Keratinocyte (primary cell): ENCODE data around the gene UBL5. TPM values are rescaled to one million over a fixed set of nuclear protein-coding genes. Genes with fewer than 3 reads are reported as not detected.

Experiments
- DNase-seq: peaks from one replicate; pipeline ENCODE4 v3.0.0-alpha.2; 2011; ENCODE audit warnings: low read depth, missing footprints, low spot score
- FAIRE-seq: peaks from 2 replicates; lab custom pipeline; 2011; peaks lifted over from hg19 to GRCh38; lab: Jason Lieb, UNC
- H2AFZ ChIP-seq: 2 replicates; pipeline ENCODE4 v1.6.0; 2012; ENCODE audit warnings: low read length, control low read depth, inconsistent platforms; ENCODE audit not compliant: control insufficient read depth
- H3K27ac ChIP-seq: 2 replicates; pipeline ENCODE4 v1.5.1; 2011; ENCODE audit warnings: low read length; ENCODE audit not compliant: control insufficient read depth, insufficient read depth
- H3K27me3 ChIP-seq: 3 replicates; pipeline ENCODE4 v1.6.0; 2011; ENCODE audit warnings: low read length; ENCODE audit not compliant: control insufficient read depth, insufficient read depth; ENCODE audit errors: extremely low read depth
- H3K36me3 ChIP-seq, 2 experiments: 2 replicates in 1 of 2; 3 replicates in 1 of 2; pipeline ENCODE4 v1.5.1; 2011; ENCODE audit warnings: low read length in 2 of 2, mild to moderate bottlenecking in 1 of 2; ENCODE audit not compliant: control insufficient read depth in 2 of 2, insufficient read depth in 2 of 2; ENCODE audit errors: extremely low read depth in 1 of 2
- H3K4me1 ChIP-seq: 3 replicates; pipeline ENCODE4 v1.5.1; 2011; ENCODE audit warnings: low read length; ENCODE audit not compliant: control insufficient read depth, insufficient read depth; ENCODE audit errors: extremely low read depth
- H3K4me2 ChIP-seq: 3 replicates; pipeline ENCODE4 v1.6.0; 2011; ENCODE audit warnings: low read depth, low read length; ENCODE audit not compliant: control insufficient read depth, insufficient read depth; ENCODE audit errors: extremely low read depth
- H3K4me3 ChIP-seq, 3 experiments: fragments of 200-600 bp in 1 of 3; sonication (generic) in 1 of 3; 2 replicates in 2 of 3; 3 replicates in 1 of 3; pipeline ENCODE4 v1.5.1; 2011 to 2016; ENCODE audit warnings: low read length in 3 of 3, mild to moderate bottlenecking in 3 of 3, control low read depth in 2 of 3, inconsistent platforms in 1 of 3, low read depth in 1 of 3, mixed read lengths in 1 of 3, mixed run types in 1 of 3, moderate library complexity in 1 of 3; ENCODE audit not compliant: control insufficient read depth in 2 of 3, insufficient read depth in 2 of 3; ENCODE audit errors: extremely low read depth in 1 of 3
- H3K79me2 ChIP-seq: 2 replicates; pipeline ENCODE4 v1.6.0; 2012; ENCODE audit warnings: low read length; ENCODE audit not compliant: control insufficient read depth, insufficient read depth
- H3K9ac ChIP-seq: 3 replicates; pipeline ENCODE4 v1.6.0; 2011; ENCODE audit warnings: low read length; ENCODE audit not compliant: control insufficient read depth, insufficient read depth; ENCODE audit errors: extremely low read depth
- H3K9me1 ChIP-seq: 3 replicates; pipeline ENCODE4 v1.6.0; 2011; ENCODE audit warnings: low read length; ENCODE audit not compliant: control insufficient read depth, insufficient read depth; ENCODE audit errors: extremely low read depth
- H3K9me3 ChIP-seq: 2 replicates; pipeline ENCODE4 v1.5.1; 2012; ENCODE audit warnings: low read depth, low read length; ENCODE audit not compliant: control insufficient read depth
- H4K20me1 ChIP-seq: 3 replicates; pipeline ENCODE4 v1.6.0; 2011; ENCODE audit warnings: low read length; ENCODE audit not compliant: control insufficient read depth, insufficient read depth; ENCODE audit errors: extremely low read depth
- CTCF ChIP-seq, 3 experiments: IDR thresholded peaks in 1 of 3; conservative IDR thresholded peaks in 1 of 3; optimal IDR thresholded peaks in 1 of 3; 2 replicates in 2 of 3; 3 replicates in 1 of 3; pipeline versions ENCODE3 to v1.5.1; 2011; ENCODE audit warnings: low read length in 3 of 3, mild to moderate bottlenecking in 3 of 3, moderate library complexity in 2 of 3, control low read depth in 1 of 3, inconsistent platforms in 1 of 3; ENCODE audit not compliant: insufficient read depth in 2 of 3; ENCODE audit errors: extremely low read depth in 1 of 3
- EZH2 ChIP-seq: IDR thresholded peaks from one replicate; pipeline ENCODE4 v1.6.1; 2012; ENCODE audit warnings: inconsistent platforms, mild to moderate bottlenecking, low read length, moderate library complexity
- dilution Hi-C: fragments of 300-500 bp; cut with MboI; formaldehyde crosslinking; loops from one replicate; pipeline ENCODE4 v1.7.0; 2020; ENCODE audit warnings: low sequenced_read_pairs; ENCODE audit not compliant: extremely low pct_ligation_motif_present
- polyA plus RNA-seq, 5 experiments: library from polyadenylated mRNA; depleted of rRNA in 3 of 5; stranded (reverse) in 3 of 5; stranded (forward) in 1 of 5; unstranded in 1 of 5; fragments of >200 nt; gene quantifications; 1 replicate in 1 of 5; 2 replicates in 3 of 5; 3 replicates in 1 of 5; pipeline versions ENCODE4 v1.2.1 to v1.2.3, GENCODE V29; 2011 to 2012; ENCODE audit warnings: missing spikeins in 2 of 5, low read depth in 1 of 5, low replicate concordance in 1 of 5

UBL5 gene
- polyA plus RNA-seq, 1 donor (not counting 4 experiments of a cell fraction or from before 2014, with no cell fraction given) = 995 TPM

DNA sequence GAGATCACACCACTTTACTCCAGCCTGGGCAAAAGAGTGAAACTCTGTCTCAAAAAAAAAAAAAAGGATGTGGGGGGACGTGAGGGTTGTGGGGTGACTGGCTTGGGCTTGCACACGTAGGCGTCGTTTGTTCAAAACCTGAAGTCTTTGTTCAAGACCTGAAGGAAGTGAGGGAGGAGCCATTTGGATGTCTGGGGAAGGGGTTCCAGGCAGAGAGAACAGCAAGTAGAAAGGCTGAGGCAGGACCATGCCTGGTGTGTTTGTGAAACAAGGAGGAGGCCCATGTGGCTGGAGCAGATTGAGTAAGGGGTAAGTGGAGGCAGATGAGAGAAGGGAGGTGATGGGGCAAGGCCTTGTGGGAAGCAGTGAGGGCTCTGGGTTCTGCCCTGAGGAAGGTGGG lies 35.2 kb downstream of the UBL5 start:
- Histone ChIP-seq H3K4me3 (no peak overlapping the region), H3K27ac (no peak overlapping the region), H3K9me3 (no peaks in the 10 kb centered on the region), H3K79me2 (no peaks in the 10 kb centered on the region), H3K9me1 (no peaks in the 10 kb centered on the region), H3K4me2 (no peak overlapping the region), H3K4me1 (peaks cover 5% of the 10 kb centered on the region), H3K9ac (no peak overlapping the region), H4K20me1 (no peaks in the 10 kb centered on the region), H2AFZ (no peak overlapping the region), H3K36me3 (no peaks in the 10 kb centered on the region), H3K27me3 (peaks cover 9% of the 10 kb centered on the region)
- FAIRE-seq = no peak
- dilution Hi-C loops = no loop called here
- no peak for TF ChIP-seq CTCF (optimal IDR thresholded peaks at IDR 0.05 in 1 of 3, IDR thresholded peaks at IDR 0.05 in 1 of 3, conservative IDR thresholded peaks at IDR 0.05 in 1 of 3; ENCODE audit: extremely low read depth in 1 of 3, insufficient read depth in 2 of 3, low read length in 3 of 3)
- TF ChIP-seq EZH2 = no peak
- DNase-seq = no peak

DNA sequence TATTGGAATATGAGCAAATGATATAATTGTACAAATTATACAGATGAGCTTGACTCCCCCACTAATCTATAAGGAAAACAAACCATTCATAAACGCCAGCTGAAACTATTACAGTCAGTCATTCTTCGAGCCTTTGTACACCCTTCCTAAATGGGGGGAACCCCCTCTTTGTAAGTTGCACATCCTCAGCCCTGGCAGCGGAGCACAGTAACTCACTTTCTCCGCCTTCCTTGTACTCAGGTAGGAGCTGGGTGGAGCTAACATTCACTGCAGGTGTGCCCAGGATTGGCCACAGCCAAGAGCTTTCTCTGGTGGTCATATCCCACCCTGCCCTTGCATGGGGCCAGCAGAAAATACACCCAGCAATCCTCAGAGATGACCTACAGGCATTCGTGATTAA lies 36.0 kb downstream of the UBL5 start:
- FAIRE-seq = no peak
- no peaks in the 10 kb centered on the region for H3K9me3 ChIP-seq
- no peaks in the 10 kb centered on the region for H4K20me1 ChIP-seq
- no peaks in the 10 kb centered on the region for H3K36me3 ChIP-seq
- TF ChIP-seq CTCF (optimal IDR thresholded peaks at IDR 0.05 in 1 of 3, IDR thresholded peaks at IDR 0.05 in 1 of 3, conservative IDR thresholded peaks at IDR 0.05 in 1 of 3; ENCODE audit: extremely low read depth in 1 of 3, insufficient read depth in 2 of 3, low read length in 3 of 3) (no peak), EZH2 (no peak)
- no peaks in the 10 kb centered on the region for H3K9me1 ChIP-seq
- no peak overlapping the region for H3K4me2 ChIP-seq
- dilution Hi-C loops = no loop called here
- H3K9ac ChIP-seq = no peak overlapping the region
- DNase-seq = no peak
- no peaks in the 10 kb centered on the region for H3K79me2 ChIP-seq
- no peak overlapping the region for H3K27ac ChIP-seq
- no peak overlapping the region for H2AFZ ChIP-seq
- H3K4me1 ChIP-seq = no peaks in the 10 kb centered on the region
- no peak overlapping the region for H3K4me3 ChIP-seq
- peaks cover 9% of the 10 kb centered on the region for H3K27me3 ChIP-seq
